ENCODE measurements around the gene ZC2HC1C. TPM values are rescaled to one million over a fixed set of nuclear protein-coding genes. Genes with fewer than 3 reads are reported as not detected.

Gene ZC2HC1C
- total and polyA plus RNA-seq, 10 of the 15 experiments (the other 5 are each of a cell fraction or from before 2014, with no cell fraction given) = 0.92 to 3.7 (median 1.6) TPM

- intact Hi-C loops (cut with micrococcal nuclease; ENCODE audit: unreplicated experiment) = no loop called here
- H3K4me1 ChIP-seq (ENCODE audit: control insufficient read depth, insufficient read depth, low read length) = no peaks in the 10 kb centered on the region
- no peaks in the 10 kb centered on the region for H3K27me3 ChIP-seq (replicated peaks in 1 of 2; ENCODE audit: control insufficient read depth in 2 of 2, insufficient read depth in 2 of 2, low read length in 1 of 2)
- DNase-seq (ENCODE audit: low read depth, low spot score) = no peak
- POLR2A ChIA-PET = interaction anchor here (0.5 kb wide), 1 partner anchor 23 kb away, joined by 4 read pairs; no protein-coding TSS in a partner anchor
- no peak overlapping the region for H2AFZ ChIP-seq (ENCODE audit: control insufficient read depth, low read depth, low read length)
- no peak overlapping the region for H3K4me3 ChIP-seq
- CTCF ChIA-PET = interaction anchor here (0.6 kb wide), 1 partner anchor 187 kb away, joined by 3 read pairs; no protein-coding TSS in a partner anchor
- no peak overlapping the region for H3K27ac ChIP-seq (ENCODE audit: control insufficient read depth, insufficient read depth)
- H3K9me3 ChIP-seq (replicated peaks; ENCODE audit: control insufficient read depth, insufficient read depth, low read length) = no peaks in the 10 kb centered on the region
- no peaks in the 10 kb centered on the region for H4K20me1 ChIP-seq (ENCODE audit: control insufficient read depth, insufficient read depth)
- no peak for TF ChIP-seq MYB (IDR thresholded peaks at IDR 0.05; ENCODE audit: borderline replicate concordance, low read depth, low read length)
- TF ChIP-seq RUNX3 (IDR thresholded peaks at IDR 0.05; ENCODE audit: low read length) = peak; percentile 30; the same call in 1 of the 2 replicates
- H3K9ac ChIP-seq (ENCODE audit: control insufficient read depth, insufficient read depth, low read length) = no peak overlapping the region
- SMC1A ChIA-PET (ENCODE audit: uncharacterized antibody, unreplicated experiment) = no interaction called here
- H3K4me2 ChIP-seq (ENCODE audit: control insufficient read depth, insufficient read depth) = no peak overlapping the region
- ATAC-seq = peak; percentile 70
- RAD21 ChIA-PET (ENCODE audit: unreplicated experiment) = no interaction called here
- 42% methylated on average over 5 of the region's 5 CpGs for WGBS (ENCODE audit: insufficient coverage, insufficient replicate concordance, low lambda C conversion rate, missing lambda C conversion rate)
- in situ Hi-C loops (cut with MboI) = no loop called here
- BruUV-seq (replicated peaks) = no TSS peak
- no peak for FAIRE-seq
- H3K79me2 ChIP-seq (ENCODE audit: control insufficient read depth, insufficient read depth, low read length) = no peaks in the 10 kb centered on the region
- peaks cover 1 to 65% of the 10 kb centered on the region in 2 experiments; a peak in 3 of 4 replicates for H3K36me3 ChIP-seq (ENCODE audit: control insufficient read depth in 2 of 2, insufficient read depth in 2 of 2, low read length in 1 of 2)
Observed at GRCh38 chr14:75113932-75114539, 44.6 kb downstream of the ZC2HC1C start.

- Histone ChIP-seq H2AFZ (ENCODE audit: control insufficient read depth, low read depth, low read length) (no peak overlapping the region), H3K9ac (ENCODE audit: control insufficient read depth, insufficient read depth, low read length) (no peak overlapping the region), H3K27ac (ENCODE audit: control insufficient read depth, insufficient read depth) (no peak overlapping the region), H3K9me3 (replicated peaks; ENCODE audit: control insufficient read depth, insufficient read depth, low read length) (no peaks in the 10 kb centered on the region), H3K27me3 (replicated peaks in 1 of 2; ENCODE audit: control insufficient read depth in 2 of 2, insufficient read depth in 2 of 2, low read length in 1 of 2) (no peaks in the 10 kb centered on the region), H3K4me1 (ENCODE audit: control insufficient read depth, insufficient read depth, low read length) (no peaks in the 10 kb centered on the region), H3K79me2 (ENCODE audit: control insufficient read depth, insufficient read depth, low read length) (no peaks in the 10 kb centered on the region), H3K4me2 (ENCODE audit: control insufficient read depth, insufficient read depth) (no peak overlapping the region), H4K20me1 (ENCODE audit: control insufficient read depth, insufficient read depth) (no peaks in the 10 kb centered on the region), H3K4me3 (no peak overlapping the region), H3K36me3 (ENCODE audit: control insufficient read depth in 2 of 2, insufficient read depth in 2 of 2, low read length in 1 of 2) (peaks cover 1 to 28% of the 10 kb centered on the region in 2 experiments; a peak in 2 of 4 replicates)
- in situ Hi-C loops (cut with MboI) = no loop called here
- ATAC-seq = no peak
- POLR2A ChIA-PET = no interaction called here
- intact Hi-C loops (cut with micrococcal nuclease; ENCODE audit: unreplicated experiment) = no loop called here
- no peak for FAIRE-seq
- no TSS peak for BruUV-seq (replicated peaks)
- SMC1A ChIA-PET (ENCODE audit: uncharacterized antibody, unreplicated experiment) = interaction anchor here (2.1 kb wide), 1 partner anchor 11 kb away, joined by 5 read pairs; no protein-coding TSS in a partner anchor
- 96% methylated on average over 2 of the region's 2 CpGs for WGBS (ENCODE audit: insufficient coverage, insufficient replicate concordance, low lambda C conversion rate, missing lambda C conversion rate)
- CTCF ChIA-PET = no interaction called here
- TF ChIP-seq, protein P1, sequence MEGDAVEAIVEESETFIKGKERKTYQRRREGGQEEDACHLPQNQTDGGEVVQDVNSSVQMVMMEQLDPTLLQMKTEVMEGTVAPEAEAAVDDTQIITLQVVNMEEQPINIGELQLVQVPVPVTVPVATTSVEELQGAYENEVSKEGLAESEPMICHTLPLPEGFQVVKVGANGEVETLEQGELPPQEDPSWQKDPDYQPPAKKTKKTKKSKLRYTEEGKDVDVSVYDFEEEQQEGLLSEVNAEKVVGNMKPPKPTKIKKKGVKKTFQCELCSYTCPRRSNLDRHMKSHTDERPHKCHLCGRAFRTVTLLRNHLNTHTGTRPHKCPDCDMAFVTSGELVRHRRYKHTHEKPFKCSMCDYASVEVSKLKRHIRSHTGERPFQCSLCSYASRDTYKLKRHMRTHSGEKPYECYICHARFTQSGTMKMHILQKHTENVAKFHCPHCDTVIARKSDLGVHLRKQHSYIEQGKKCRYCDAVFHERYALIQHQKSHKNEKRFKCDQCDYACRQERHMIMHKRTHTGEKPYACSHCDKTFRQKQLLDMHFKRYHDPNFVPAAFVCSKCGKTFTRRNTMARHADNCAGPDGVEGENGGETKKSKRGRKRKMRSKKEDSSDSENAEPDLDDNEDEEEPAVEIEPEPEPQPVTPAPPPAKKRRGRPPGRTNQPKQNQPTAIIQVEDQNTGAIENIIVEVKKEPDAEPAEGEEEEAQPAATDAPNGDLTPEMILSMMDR (IDR thresholded peaks at IDR 0.05 in 2 of 3, conservative IDR thresholded peaks at IDR 0.05 in 1 of 3; ENCODE audit: control insufficient read depth in 2 of 3, extremely low read depth in 1 of 3, insufficient read depth in 1 of 3, low read depth in 3 of 3, low read length in 3 of 3) = no peak
- TF ChIP-seq ZBTB11 (CRISPR knock-in tag; IDR thresholded peaks at IDR 0.05) (no peak), NRF1 (conservative IDR thresholded peaks at IDR 0.05; ENCODE audit: low read depth, low read length) (no peak)
- no peak for DNase-seq (ENCODE audit: low read depth, low spot score)
- RAD21 ChIA-PET (ENCODE audit: unreplicated experiment) = no interaction called here
Observed at GRCh38 chr14:75119056-75119455, 49.6 kb downstream of the ZC2HC1C start.

All from GM12878 (cell line).